Measurements from ENCODE around the gene TRMO. TPM values are rescaled to one million over a fixed set of nuclear protein-coding genes. Genes with fewer than 3 reads are reported as not detected.

TRMO gene
- total RNA-seq, 4 donors from 2014 or later, result 16.0 to 41.1 (median 20.7) TPM

GRCh38 chr9:97933297-97933998 lies 11.1 kb upstream of the TRMO start:
- H3K4me1 ChIP-seq, result no peaks in the 10 kb centered on the region
- TF ChIP-seq POLR2A (IDR thresholded peaks at IDR 0.05), result no peak
- no peak for TF ChIP-seq CTCF (IDR thresholded peaks at IDR 0.05)
- whole genome bisulfite sequencing, 2 donors, result 63 to 72% methylated on average over 4 of the region's 4 CpGs
- no peaks in the 10 kb centered on the region for H3K36me3 ChIP-seq
- no peak for DNase-seq
- no peak overlapping the region for H3K27ac ChIP-seq
- H3K27me3 ChIP-seq, result peaks cover 0 to 53% (median 0%) of the 10 kb centered on the region in 4 donors
- H3K4me3 ChIP-seq, result no peak overlapping the region
- H3K9me3 ChIP-seq, result no peaks in the 10 kb centered on the region
- intact Hi-C loops (cut with DNase I), result no loop called here

DNA sequence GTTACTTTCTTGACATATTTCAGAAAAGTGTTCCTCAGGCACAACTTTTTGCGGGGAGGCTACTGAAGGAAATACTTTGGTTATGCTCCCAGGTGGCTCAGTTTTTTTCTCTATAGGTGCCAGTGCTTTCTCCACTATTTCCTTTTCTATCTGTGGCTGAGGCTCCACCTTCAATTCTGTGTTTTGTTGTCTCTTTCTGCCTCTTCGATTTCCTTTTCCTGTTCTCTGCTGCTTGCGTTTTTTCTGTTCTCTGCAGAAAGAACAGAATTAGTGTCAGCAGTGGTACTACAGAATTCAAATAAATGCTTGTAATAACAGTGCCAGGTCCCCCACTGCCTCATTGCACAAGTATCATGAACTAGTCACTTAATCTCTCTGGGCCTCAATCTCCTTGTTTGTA lies 8.7 kb upstream of the TRMO start:
- no peaks in the 10 kb centered on the region for H3K36me3 ChIP-seq
- H3K27ac ChIP-seq, result no peak overlapping the region
- H3K4me1 ChIP-seq, result no peaks in the 10 kb centered on the region
- H3K27me3 ChIP-seq, result peaks cover 0 to 54% (median 0%) of the 10 kb centered on the region in 4 donors
- intact Hi-C loops (cut with DNase I), result no loop called here
- no peaks in the 10 kb centered on the region for H3K9me3 ChIP-seq
- TF ChIP-seq CTCF (IDR thresholded peaks at IDR 0.05) (no peak), POLR2A (IDR thresholded peaks at IDR 0.05) (no peak)
- no peak overlapping the region for H3K4me3 ChIP-seq
- no peak for DNase-seq
- 34 to 41% methylated on average over 3 of the region's 3 CpGs for WGBS, 2 donors

DNA sequence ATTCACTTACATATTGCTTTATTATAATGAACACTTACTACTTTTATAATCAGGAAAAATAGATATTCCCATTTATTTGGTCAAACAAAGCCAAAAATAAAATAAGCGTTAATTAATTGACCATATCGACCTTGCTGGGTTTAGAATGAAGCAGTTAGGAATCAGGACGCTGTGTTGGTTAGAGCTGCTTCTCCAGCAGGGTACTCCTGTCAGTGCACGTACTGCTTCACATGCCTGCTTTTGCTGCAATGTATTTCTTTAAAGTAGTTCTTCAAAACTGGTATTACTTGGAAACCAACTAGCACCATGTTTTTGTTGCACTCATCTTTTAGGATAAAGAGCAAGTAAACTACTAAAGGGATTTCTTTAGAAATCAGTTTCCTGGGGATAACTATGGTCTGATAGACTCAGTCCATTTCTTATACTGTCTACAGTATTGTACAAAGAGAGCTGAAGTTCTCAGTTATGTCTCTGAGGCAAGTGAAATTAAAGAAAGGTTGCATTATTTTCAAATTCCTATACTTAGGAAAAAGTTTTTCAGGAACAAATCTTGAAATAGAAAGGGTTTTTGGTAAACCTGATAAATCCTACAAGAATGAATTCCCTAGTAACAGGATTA lies 6.8 kb upstream of the TRMO start:
- Histone ChIP-seq H3K36me3 (no peaks in the 10 kb centered on the region), H3K27me3 (peaks cover 0 to 38% (median 0%) of the 10 kb centered on the region in 4 donors), H3K27ac (no peak overlapping the region), H3K4me3 (no peak overlapping the region), H3K4me1 (peaks cover 0 to 2% (median 0%) of the 10 kb centered on the region in 3 donors), H3K9me3 (no peaks in the 10 kb centered on the region)
- intact Hi-C loops (cut with DNase I), result loop anchor here (10.0 kb wide), 1 partner anchor 106 kb away; no protein-coding TSS in a partner anchor
- 57 to 75% methylated on average over 4 of the region's 4 CpGs for WGBS, 2 donors
- no peak for TF ChIP-seq CTCF (IDR thresholded peaks at IDR 0.05)
- no peak for TF ChIP-seq POLR2A (IDR thresholded peaks at IDR 0.05)
- DNase-seq, result no peak

GRCh38 chr9:97925497-97926334 lies 3.4 kb upstream of the TRMO start:
- H3K27ac ChIP-seq, result no peak overlapping the region
- H3K9me3 ChIP-seq, result no peaks in the 10 kb centered on the region
- peaks cover 0 to 21% (median 0%) of the 10 kb centered on the region in 4 donors for H3K27me3 ChIP-seq
- intact Hi-C loops (cut with DNase I), result loop anchor here (10.0 kb wide), 1 partner anchor 109 kb away; no protein-coding TSS in a partner anchor
- peaks cover 7 to 28% (median 9%) of the 10 kb centered on the region in 3 donors for H3K4me1 ChIP-seq
- H3K36me3 ChIP-seq, result no peaks in the 10 kb centered on the region
- WGBS, 2 donors, result 77 to 78% methylated on average over 5 of the region's 5 CpGs
- DNase-seq, result no peak
- TF ChIP-seq POLR2A (IDR thresholded peaks at IDR 0.05), result no peak
- no peak for TF ChIP-seq CTCF (IDR thresholded peaks at IDR 0.05)
- no peak overlapping the region for H3K4me3 ChIP-seq
